ENCODE measurements around the gene TOB2.
"Not testable (repeated sequence)": the region's sequence is repeated elsewhere in the genome, so short reads cannot be mapped to it uniquely, and the experiment has no call there.

Gene TOB2

GRCh38 chr22:41410311-41410751 is 36.3 kb downstream of the TOB2 start:
- DNase-seq (ENCODE audit: low spot score) = no peak
- TF ChIP-seq, protein P1, sequence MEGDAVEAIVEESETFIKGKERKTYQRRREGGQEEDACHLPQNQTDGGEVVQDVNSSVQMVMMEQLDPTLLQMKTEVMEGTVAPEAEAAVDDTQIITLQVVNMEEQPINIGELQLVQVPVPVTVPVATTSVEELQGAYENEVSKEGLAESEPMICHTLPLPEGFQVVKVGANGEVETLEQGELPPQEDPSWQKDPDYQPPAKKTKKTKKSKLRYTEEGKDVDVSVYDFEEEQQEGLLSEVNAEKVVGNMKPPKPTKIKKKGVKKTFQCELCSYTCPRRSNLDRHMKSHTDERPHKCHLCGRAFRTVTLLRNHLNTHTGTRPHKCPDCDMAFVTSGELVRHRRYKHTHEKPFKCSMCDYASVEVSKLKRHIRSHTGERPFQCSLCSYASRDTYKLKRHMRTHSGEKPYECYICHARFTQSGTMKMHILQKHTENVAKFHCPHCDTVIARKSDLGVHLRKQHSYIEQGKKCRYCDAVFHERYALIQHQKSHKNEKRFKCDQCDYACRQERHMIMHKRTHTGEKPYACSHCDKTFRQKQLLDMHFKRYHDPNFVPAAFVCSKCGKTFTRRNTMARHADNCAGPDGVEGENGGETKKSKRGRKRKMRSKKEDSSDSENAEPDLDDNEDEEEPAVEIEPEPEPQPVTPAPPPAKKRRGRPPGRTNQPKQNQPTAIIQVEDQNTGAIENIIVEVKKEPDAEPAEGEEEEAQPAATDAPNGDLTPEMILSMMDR (IDR thresholded peaks at IDR 0.05; ENCODE audit: borderline replicate concordance, control extremely low read depth, extremely low read depth, insufficient read depth, missing control alignments) = no peak
- in situ Hi-C loops (cut with MboI; ENCODE audit: low sequenced_read_pairs, unreplicated experiment) = no loop called here

DNA sequence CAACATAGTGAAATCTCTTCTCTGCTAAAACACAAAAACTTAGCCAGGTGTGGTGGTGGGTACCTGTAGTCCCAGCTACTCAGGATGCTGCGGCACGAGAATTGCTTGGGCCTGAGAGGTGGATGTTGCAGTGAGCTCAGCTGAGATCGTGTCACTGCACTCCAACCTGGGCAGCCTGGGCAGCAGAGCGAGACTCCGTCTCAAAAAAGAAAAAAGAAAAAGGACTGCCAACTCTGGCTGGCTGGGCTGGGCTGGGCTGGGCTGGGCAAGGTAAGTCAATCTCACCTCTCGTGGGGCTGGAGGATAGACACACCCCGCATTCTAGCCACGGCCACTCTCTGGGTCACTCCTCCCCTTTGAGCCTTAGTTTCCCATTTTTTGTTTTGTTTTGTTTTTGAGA is 37.9 kb downstream of the TOB2 start:
- DNase-seq (ENCODE audit: low spot score) = no peak
- TF ChIP-seq, protein P1 (IDR thresholded peaks at IDR 0.05; ENCODE audit: borderline replicate concordance, control extremely low read depth, extremely low read depth, insufficient read depth, missing control alignments) = no peak
- in situ Hi-C loops (cut with MboI; ENCODE audit: low sequenced_read_pairs, unreplicated experiment) = no loop called here

DNA sequence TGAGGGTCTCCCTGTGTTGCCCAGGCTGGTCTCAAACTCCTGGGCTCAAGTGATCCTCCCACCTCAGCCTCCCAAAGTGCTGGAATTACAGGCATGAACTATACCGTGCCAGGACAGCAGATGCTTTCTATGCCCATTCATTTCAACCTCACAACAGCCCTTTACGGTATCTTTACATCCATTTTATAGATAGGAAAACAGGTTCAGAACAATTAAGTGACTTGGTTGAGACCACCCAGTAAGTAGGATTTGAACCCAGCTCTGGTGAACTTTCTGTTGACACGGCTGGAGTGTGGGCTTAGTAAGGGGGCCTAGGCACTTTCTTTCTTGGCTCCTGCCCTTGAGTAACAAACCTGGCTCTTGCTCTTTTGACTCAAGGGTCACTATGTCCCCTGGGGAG is 39.2 kb downstream of the TOB2 start:
- TF ChIP-seq, protein P1 (IDR thresholded peaks at IDR 0.05; ENCODE audit: borderline replicate concordance, control extremely low read depth, extremely low read depth, insufficient read depth, missing control alignments) = no peak
- DNase-seq (ENCODE audit: low spot score) = no peak
- in situ Hi-C loops (cut with MboI; ENCODE audit: low sequenced_read_pairs, unreplicated experiment) = no loop called here

DNA sequence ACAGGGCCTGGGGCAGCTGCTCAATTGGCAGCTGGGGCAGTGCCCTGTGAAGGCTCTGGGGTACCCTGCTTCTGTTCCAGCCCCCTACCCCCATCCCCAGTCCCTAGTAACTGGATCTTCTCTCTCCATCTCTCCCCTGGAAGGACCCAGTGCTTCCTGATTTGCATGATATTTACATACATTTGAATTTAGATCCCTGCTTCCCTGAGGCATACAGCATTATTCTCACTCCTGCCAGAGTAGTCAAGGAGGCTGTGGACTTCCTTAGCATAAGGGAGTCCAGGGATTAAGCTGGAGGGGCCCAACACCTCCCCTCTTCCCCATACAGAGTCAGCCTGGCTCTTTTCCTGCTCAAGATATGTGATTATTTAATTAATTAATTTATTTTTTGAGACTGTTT is 40.2 kb downstream of the TOB2 start:
- DNase-seq (ENCODE audit: low spot score) = no peak
- TF ChIP-seq, protein P1 (IDR thresholded peaks at IDR 0.05; ENCODE audit: borderline replicate concordance, control extremely low read depth, extremely low read depth, insufficient read depth, missing control alignments) = no peak
- in situ Hi-C loops (cut with MboI; ENCODE audit: low sequenced_read_pairs, unreplicated experiment) = no loop called here

- peak; percentile 68 for DNase-seq (ENCODE audit: low spot score)
- TF ChIP-seq, protein P1 (IDR thresholded peaks at IDR 0.05; ENCODE audit: borderline replicate concordance, control extremely low read depth, extremely low read depth, insufficient read depth, missing control alignments) = no peak
- in situ Hi-C loops (cut with MboI; ENCODE audit: low sequenced_read_pairs, unreplicated experiment) = no loop called here
These were observed 41.0 kb downstream of the TOB2 start for GRCh38 chr22:41405588-41405987.

- peak; percentile 96 for DNase-seq (ENCODE audit: low spot score)
- in situ Hi-C loops (cut with MboI; ENCODE audit: low sequenced_read_pairs, unreplicated experiment) = loop anchor here (5.0 kb wide), 1 partner anchor 114 kb away; no protein-coding TSS in a partner anchor
- TF ChIP-seq, protein P1 (IDR thresholded peaks at IDR 0.05; ENCODE audit: borderline replicate concordance, control extremely low read depth, extremely low read depth, insufficient read depth, missing control alignments) = peak; percentile 91
These were observed 42.9 kb downstream of the TOB2 start for GRCh38 chr22:41403532-41404318.

DNA sequence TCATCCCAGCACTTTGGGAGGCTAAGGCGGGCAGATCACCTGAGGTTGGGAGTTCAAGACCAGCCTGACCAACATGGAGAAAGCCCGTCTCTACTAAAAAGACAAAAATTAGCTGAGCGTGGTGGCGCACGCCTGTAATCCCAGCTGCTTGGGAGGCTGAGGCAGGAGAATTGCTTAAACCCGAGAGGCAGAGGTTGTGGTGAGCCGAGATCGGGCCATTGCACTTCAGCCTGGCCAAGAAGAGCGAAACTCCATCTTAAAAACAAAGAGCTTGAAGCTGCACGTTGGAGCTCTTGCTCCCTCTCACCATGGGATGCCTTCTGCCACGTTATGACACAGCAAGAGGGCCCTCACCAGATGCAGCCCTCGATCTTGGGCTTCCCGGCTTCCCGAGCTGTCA is 43.8 kb downstream of the TOB2 start:
- in situ Hi-C loops (cut with MboI; ENCODE audit: low sequenced_read_pairs, unreplicated experiment) = loop anchor here (5.0 kb wide), 1 partner anchor 114 kb away; no protein-coding TSS in a partner anchor
- not testable (repeated sequence) for DNase-seq (ENCODE audit: low spot score)

All from GM13976 (cell line).